WTC11 (cell line): ENCODE data around the gene KCNK3. TPM values are rescaled to one million over a fixed set of nuclear protein-coding genes. Genes with fewer than 3 reads are reported as not detected.

Source experiments
- ATAC-seq: fragments of 200-7000 bp; cut with Tn5 transposase; 2 replicates; pipeline ENCODE4 v1.10.0; 2021; ENCODE audit warnings: mild to moderate bottlenecking, moderate library complexity
- CTCF ChIA-PET: fragments of 300-600 bp; sonication (Branson Sonifier 250); formaldehyde crosslinking; loops from one replicate; lab custom pipeline; 2021; ENCODE audit warnings: antibody characterized with exemption; lab: Charles Lee
- POLR2A ChIA-PET: fragments of 350-600 bp; sonication (Branson Sonifier 250); formaldehyde crosslinking; loops from one replicate; lab custom pipeline; 2021; ENCODE audit warnings: antibody characterized with exemption; lab: Charles Lee
- DNase-seq: peaks from one replicate; pipeline ENCODE4 v3.0.0; 2021; ENCODE audit warnings: low spot score
- H3K27ac Mint-ChIP-seq: 2 replicates; pipeline ENCODE4 v1.8.0; 2021; ENCODE audit warnings: mixed read lengths
- H3K27me3 Mint-ChIP-seq: 2 replicates; pipeline ENCODE4 v1.8.0; 2021; ENCODE audit warnings: low read depth, mild to moderate bottlenecking, moderate library complexity, mixed read lengths
- H3K36me3 Mint-ChIP-seq: 2 replicates; pipeline ENCODE4 v1.8.0; 2021; ENCODE audit warnings: mixed read lengths
- H3K4me1 Mint-ChIP-seq: 2 replicates; pipeline ENCODE4 v1.8.0; 2022; ENCODE audit warnings: mixed read lengths
- H3K4me3 Mint-ChIP-seq: 2 replicates; pipeline ENCODE4 v1.8.0; 2021; ENCODE audit warnings: mild to moderate bottlenecking, moderate library complexity, mixed read lengths
- H3K9me3 Mint-ChIP-seq: 2 replicates; pipeline ENCODE4 v1.8.0; 2021; ENCODE audit warnings: mixed read lengths
- ATF2 ChIP-seq: sonication (generic); formaldehyde crosslinking; IDR thresholded peaks from 2 replicates; pipeline ENCODE4 v1.8.1; 2022; ENCODE audit warnings: low read depth, missing genetic modification reagents, borderline replicate concordance
- CREB1 ChIP-seq: sonication (generic); formaldehyde crosslinking; IDR thresholded peaks from 2 replicates; pipeline ENCODE4 v1.8.0; 2023; ENCODE audit warnings: mild to moderate bottlenecking, missing genetic modification reagents
- CTCF ChIP-seq: fragments of 200-600 bp; IDR thresholded peaks from 2 replicates; pipeline ENCODE4 v1.8.0; 2022; ENCODE audit warnings: antibody characterized with exemption
- E2F4 ChIP-seq: sonication (generic); formaldehyde crosslinking; IDR thresholded peaks from 2 replicates; pipeline ENCODE4 v1.8.1; 2022; ENCODE audit warnings: low read depth, mild to moderate bottlenecking, moderate library complexity, missing genetic modification reagents, borderline replicate concordance
- GTF2I ChIP-seq: fragments of 250-450 bp; sonication (Bioruptor Pico); conservative IDR thresholded peaks from 2 replicates; pipeline ENCODE4 v1.4.0; 2021; ENCODE audit warnings: mild to moderate bottlenecking
- HMGXB4 ChIP-seq: sonication (generic); formaldehyde crosslinking; IDR thresholded peaks from 2 replicates; pipeline ENCODE4 v1.8.1; 2023; ENCODE audit warnings: mild to moderate bottlenecking, moderate library complexity, missing genetic modification reagents
- IRF1 ChIP-seq: sonication (generic); formaldehyde crosslinking; IDR thresholded peaks from 2 replicates; pipeline ENCODE4 v1.8.0; 2023; ENCODE audit warnings: missing genetic modification reagents
- IRF2 ChIP-seq: sonication (generic); formaldehyde crosslinking; IDR thresholded peaks from 2 replicates; pipeline ENCODE4 v1.8.0; 2022; ENCODE audit warnings: low read depth, missing genetic modification reagents, borderline replicate concordance
- JAZF1 ChIP-seq: fragments of 250-450 bp; sonication (Bioruptor Pico); IDR thresholded peaks from 2 replicates; pipeline ENCODE4 v1.9.0; 2021; ENCODE audit warnings: moderate library complexity, mild to moderate bottlenecking, inconsistent platforms
- MAX ChIP-seq: sonication (generic); formaldehyde crosslinking; IDR thresholded peaks from 2 replicates; pipeline ENCODE4 v1.8.0; 2022; ENCODE audit warnings: mild to moderate bottlenecking, missing genetic modification reagents
- MLX ChIP-seq: sonication (generic); formaldehyde crosslinking; IDR thresholded peaks from 2 replicates; pipeline ENCODE4 v1.8.1; 2023; ENCODE audit warnings: mild to moderate bottlenecking, missing genetic modification reagents, moderate library complexity
- MXD4 ChIP-seq: fragments of 250-450 bp; sonication (Bioruptor Pico); IDR thresholded peaks from 2 replicates; pipeline ENCODE4 v1.8.0; 2021; ENCODE audit warnings: mild to moderate bottlenecking, moderate library complexity, borderline replicate concordance
- PREB ChIP-seq: sonication (generic); formaldehyde crosslinking; IDR thresholded peaks from 2 replicates; pipeline ENCODE4 v1.8.1; 2022; ENCODE audit warnings: mild to moderate bottlenecking, missing genetic modification reagents, moderate library complexity, borderline replicate concordance
- SMAD4 ChIP-seq: sonication (generic); formaldehyde crosslinking; IDR thresholded peaks from 2 replicates; pipeline ENCODE4 v1.8.0; 2022; ENCODE audit warnings: mild to moderate bottlenecking, missing genetic modification reagents
- USF1 ChIP-seq: sonication (generic); formaldehyde crosslinking; IDR thresholded peaks from 2 replicates; pipeline ENCODE4 v1.8.0; 2022; ENCODE audit warnings: mild to moderate bottlenecking, missing genetic modification reagents
- ZBTB21 ChIP-seq: sonication (generic); formaldehyde crosslinking; IDR thresholded peaks from 2 replicates; pipeline ENCODE4 v1.8.1; 2023; ENCODE audit warnings: mild to moderate bottlenecking, missing genetic modification reagents, borderline replicate concordance
- ZBTB43 ChIP-seq: sonication (generic); formaldehyde crosslinking; IDR thresholded peaks from 2 replicates; pipeline ENCODE4 v1.8.1; 2023; ENCODE audit warnings: mild to moderate bottlenecking, missing genetic modification reagents
- ZNF512 ChIP-seq: sonication (generic); formaldehyde crosslinking; IDR thresholded peaks from 2 replicates; pipeline ENCODE4 v1.8.1; 2022; ENCODE audit warnings: missing genetic modification reagents, borderline replicate concordance
- ZNF671 ChIP-seq: fragments of 250-450 bp; sonication (Bioruptor Pico); IDR thresholded peaks from 2 replicates; pipeline ENCODE4 v1.8.0; 2021; ENCODE audit warnings: mild to moderate bottlenecking
- total RNA-seq: library from RNA; stranded (reverse); gene quantifications from 3 replicates; pipeline ENCODE4 v1.2.3, GENCODE V29; 2021

KCNK3 gene
- total RNA-seq, 1 experiment from 2014 or later: 0.22 TPM

GRCh38 chr2:26681656-26682055 lies 10.9 kb upstream of the KCNK3 start:
- ChIA-PET CTCF (interaction anchor here (1.0 kb wide), 1 partner anchor 165 kb away, joined by 3 read pairs; no protein-coding TSS in a partner anchor), POLR2A (no interaction called here)
- Mint-ChIP-seq H3K36me3 (no peaks in the 10 kb centered on the region), H3K27ac (no peak overlapping the region), H3K4me1 (peaks cover 9% of the 10 kb centered on the region), H3K9me3 (peaks cover 14% of the 10 kb centered on the region), H3K4me3 (no peak overlapping the region), H3K27me3 (peaks cover 6% of the 10 kb centered on the region)
- ATAC-seq (no peak), DNase-seq (no peak)
- no peak for TF ChIP-seq ZNF671 (CRISPR knock-in tag)
- no peak for TF ChIP-seq PREB
- no peak for TF ChIP-seq SMAD4

GRCh38 chr2:26682155-26682554 lies 10.4 kb upstream of the KCNK3 start:
- TF ChIP-seq ZBTB43 (CRISPR knock-in tag) (no peak), MXD4 (CRISPR knock-in tag) (no peak), ZNF512 (CRISPR knock-in tag) (no peak), ZBTB21 (no peak), ATF2 (CRISPR knock-in tag) (no peak), JAZF1 (no peak), IRF1 (CRISPR knock-in tag) (no peak), GTF2I (CRISPR knock-in tag) (no peak)
- TF ChIP-seq, all 79 proteins: peak for 0
- no peak for ATAC-seq
- Mint-ChIP-seq H3K4me3 (no peak overlapping the region), H3K9me3 (peaks cover 13% of the 10 kb centered on the region), H3K36me3 (no peaks in the 10 kb centered on the region), H3K4me1 (peaks cover 14% of the 10 kb centered on the region), H3K27ac (no peak overlapping the region), H3K27me3 (peaks cover 7% of the 10 kb centered on the region)
- ChIA-PET POLR2A (no interaction called here), CTCF (no interaction called here)
- DNase-seq: no peak

GRCh38 chr2:26683583-26683982 lies 8.9 kb upstream of the KCNK3 start:
- CTCF ChIA-PET: interaction anchor here (0.6 to 1.7 kb wide), 7 partner anchors 12 to 333 kb away, joined by 3 to 5 read pairs (median 4); no protein-coding TSS in a partner anchor
- Mint-ChIP-seq H3K4me3 (no peak overlapping the region), H3K4me1 (peaks cover 19% of the 10 kb centered on the region), H3K27me3 (peaks cover 7% of the 10 kb centered on the region; the same call in 1 of the 2 replicates), H3K36me3 (no peaks in the 10 kb centered on the region), H3K9me3 (no peaks in the 10 kb centered on the region), H3K27ac (no peak overlapping the region)
- POLR2A ChIA-PET: interaction anchor here (0.6 kb wide), 1 partner anchor 12 kb away, joined by 3 read pairs; no protein-coding TSS in a partner anchor
- ATAC-seq: no peak
- DNase-seq: no peak
- TF ChIP-seq HMGXB4 (CRISPR knock-in tag) (no peak), E2F4 (no peak), USF1 (CRISPR knock-in tag) (no peak), MAX (CRISPR knock-in tag) (no peak), IRF2 (CRISPR knock-in tag) (no peak), MLX (no peak), CREB1 (no peak), CTCF (no peak)
